Activated CD4-positive, alpha-beta T cell treated with anti-CD3 and anti-CD28 coated beads, Interleukin-2, amount 50 U/mL, for 24 hours (primary cell): ENCODE results near the gene HM13.
"Not testable (repeated sequence)": the region's sequence is repeated elsewhere in the genome, so short reads cannot be mapped to it uniquely, and the experiment has no call there.

Source experiments
- DNase-seq, 2 donors: peaks; one replicate each; pipeline ENCODE4 v3.0.0-alpha.2; 2020; ENCODE audit warnings: low read depth in 1 of 2, low spot score in 1 of 2

HM13 gene

DNA sequence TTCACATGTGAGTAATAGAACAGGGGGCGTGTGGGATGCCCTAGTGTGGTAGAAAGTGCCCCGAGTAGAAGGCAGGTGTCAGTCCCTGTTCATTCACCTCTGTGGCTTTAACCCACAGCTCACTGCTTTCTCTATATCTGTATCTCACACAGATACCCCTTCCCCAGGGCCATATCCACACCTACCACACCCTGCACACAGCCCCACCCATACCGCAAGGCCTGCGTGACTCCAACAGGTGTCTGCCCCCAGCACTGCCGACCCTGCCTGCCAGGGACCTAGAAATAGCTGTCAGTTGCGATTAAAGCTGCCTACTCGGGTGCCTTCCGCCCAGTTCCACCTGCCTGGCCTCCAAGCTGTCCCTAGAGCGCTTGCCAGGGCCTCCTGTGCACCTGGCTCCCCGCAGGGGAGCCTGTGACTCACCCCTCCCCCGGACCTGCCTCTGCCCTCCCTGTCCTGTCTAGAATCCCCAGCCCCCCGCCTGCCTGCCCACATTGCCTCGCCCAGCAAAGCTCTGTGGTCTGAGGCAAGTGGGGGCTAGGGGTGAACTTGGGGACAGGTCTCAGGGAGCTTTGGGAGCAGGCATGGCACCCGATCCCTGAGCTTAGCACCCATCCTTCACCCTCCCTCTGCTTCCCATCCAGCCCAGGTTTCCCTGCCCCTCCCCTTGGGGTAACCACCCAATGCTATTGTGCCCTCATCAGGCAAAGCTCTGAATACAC lies 52.6 kb downstream of the HM13 start:
- DNase-seq: no peak

DNA sequence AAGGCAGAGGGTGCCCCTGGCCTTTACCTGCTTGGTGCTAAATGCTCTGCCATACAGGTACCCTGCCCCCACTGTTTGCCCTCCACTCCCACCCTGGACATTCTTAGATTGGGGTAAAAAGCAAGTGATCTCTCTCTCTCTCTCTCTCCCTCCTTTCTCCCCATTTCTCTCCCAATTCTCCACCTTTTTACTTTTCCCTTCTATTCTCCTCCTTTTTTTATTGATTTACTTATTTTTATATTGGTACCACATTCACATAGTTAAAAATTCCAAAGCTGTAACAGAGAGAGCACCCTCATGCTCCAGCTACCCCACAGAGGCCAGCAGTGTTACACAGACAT lies 53.1 kb downstream of the HM13 start:
- no peak for DNase-seq

DNA sequence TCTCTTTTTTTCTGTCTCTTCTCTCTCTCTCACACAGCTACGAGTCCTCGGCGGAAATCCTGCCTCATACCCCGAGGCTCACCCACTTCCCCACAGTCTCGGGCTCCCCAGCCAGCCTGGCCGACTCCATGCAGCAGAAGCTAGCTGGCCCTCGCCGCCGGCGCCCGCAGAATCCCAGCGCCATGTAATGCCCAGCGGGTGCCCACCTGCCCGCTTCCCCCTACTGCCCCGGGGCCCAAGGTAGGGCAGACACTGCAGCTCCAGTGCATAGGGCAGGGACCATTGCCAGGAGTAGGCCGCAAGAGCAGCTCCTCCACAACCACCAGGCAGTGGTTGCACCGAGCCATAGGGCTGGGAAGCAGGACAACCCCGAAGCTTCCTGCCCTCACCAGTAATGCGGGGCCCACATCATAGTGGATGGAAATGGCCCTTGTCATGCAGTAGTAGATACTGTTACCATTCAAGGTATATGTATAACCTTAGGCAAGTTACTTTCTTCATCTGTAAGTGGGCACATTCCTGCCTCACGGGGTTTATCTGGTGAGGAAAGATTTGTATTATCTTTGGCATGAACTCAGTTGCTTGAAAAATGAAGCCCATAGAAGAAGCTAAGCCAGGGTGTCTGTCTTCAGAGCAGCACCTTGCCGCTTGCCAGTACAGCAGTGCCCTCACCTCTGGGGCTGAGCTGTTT lies 53.9 kb downstream of the HM13 start:
- no peak for DNase-seq

DNA sequence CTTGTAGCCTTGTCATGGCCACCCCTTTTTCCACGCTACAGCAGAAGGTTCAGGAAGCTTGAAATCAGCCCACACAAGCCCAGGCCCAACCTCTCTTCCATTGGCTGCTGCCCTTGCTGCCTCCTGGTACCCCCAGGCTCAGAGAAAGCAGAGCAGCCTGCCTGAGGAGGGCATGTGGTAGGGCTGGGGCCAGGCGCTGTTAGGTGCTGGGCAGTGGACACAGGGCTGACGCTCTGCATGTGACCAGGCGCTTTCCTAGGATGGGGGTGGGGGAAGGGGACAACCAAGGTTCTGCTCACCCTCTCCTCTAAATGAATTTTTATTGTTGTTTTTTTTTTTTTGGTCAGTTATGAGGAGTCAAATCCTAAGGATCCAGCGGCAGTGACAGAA lies 54.5 kb downstream of the HM13 start:
- no peak for DNase-seq

DNA sequence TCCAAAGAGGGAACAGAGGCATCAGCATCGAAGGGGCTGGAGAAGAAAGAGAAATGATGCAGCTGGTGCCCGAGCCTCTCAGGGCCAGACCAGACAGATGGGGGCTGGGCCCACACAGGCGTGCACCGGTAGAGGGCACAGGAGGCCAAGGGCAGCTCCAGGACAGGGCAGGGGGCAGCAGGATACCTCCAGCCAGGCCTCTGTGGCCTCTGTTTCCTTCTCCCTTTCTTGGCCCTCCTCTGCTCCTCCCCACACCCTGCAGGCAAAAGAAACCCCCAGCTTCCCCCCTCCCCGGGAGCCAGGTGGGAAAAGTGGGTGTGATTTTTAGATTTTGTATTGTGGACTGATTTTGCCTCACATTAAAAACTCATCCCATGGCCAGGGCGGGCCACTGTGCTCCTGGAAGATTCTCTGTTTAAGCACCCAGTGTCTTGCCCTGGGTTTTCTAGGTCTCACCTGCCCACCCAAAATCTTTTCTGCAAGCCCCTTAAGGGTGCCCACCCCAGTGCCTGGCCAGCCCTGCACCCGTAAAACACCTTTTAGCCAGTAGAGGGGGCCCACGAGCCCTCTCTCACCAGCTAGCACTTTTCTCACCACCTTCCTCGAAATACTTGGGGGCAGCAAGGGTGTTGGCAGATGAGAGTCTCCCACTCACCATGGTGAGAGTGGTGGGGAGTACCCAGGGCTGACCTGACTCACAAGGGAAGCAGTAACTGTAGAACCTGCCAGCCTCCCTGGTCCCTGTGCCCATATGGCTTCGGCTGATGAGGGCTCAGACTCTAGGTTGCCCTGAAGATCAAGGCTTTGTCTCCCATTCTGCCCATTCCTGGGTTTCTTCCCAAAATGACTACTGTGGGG lies 55.1 kb downstream of the HM13 start:
- peak; percentile 34 to 52 for DNase-seq

DNA sequence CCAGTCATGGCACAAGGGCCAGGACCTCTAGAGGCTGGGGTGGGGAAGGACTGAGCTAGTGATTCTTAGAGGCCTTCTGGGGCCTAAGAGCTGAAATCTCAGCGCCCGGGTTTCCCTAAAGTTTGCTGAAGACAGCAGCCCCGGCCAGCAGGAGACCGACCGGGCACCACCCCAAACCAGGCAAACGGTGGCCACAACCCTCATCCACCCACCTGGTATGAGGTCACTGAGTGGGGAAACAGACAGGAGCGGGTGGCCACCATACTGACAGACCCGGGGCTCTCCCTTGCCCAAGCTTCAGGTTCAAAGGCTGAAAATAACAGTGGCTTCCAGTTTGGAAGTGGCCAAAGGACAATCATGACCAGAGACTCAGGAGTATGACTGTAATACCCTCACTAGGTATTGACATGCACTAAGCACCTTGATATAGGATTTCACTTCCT lies 55.8 kb downstream of the HM13 start:
- DNase-seq: no peak

DNA sequence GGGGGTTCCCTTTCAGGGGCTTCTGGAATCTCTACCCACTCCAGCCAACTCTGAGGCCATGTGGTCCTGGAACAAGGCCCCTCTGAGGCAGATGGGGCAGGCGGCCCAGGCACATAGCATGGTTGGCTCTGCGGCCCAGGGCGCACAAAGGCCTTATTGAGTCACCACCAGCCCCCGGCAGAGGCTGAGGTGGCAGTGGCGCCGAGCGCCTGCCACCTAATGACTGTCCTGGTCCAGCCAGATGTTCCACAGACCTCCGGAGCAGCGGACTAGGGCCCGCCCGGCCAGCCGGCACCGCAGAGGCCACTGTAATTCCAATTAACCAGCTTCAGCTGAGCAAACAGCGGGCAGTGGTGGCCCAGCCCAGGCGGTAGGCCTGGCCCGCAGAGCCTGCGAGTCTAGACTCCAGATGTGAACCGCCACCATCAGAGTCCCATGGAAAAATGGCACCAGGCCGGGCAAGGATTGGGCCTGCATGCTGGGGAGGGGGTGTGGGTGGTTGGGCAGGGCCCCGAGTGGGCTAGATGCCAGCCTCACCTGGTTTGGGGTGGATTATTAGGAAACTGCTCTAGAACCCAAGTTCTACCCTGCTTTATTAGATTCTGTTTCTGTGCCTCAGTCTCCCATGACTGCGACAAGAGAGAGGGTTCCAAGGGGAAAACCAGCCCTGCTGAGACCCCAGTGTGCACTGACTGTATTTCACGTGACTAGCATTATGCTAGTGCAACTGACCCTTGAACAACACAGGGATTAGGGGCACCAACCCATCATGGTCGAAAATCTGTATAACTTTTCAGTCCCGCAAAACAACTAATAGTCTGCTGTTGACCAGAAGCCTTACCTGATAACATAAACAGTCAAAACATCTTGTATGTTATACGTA lies 56.7 kb downstream of the HM13 start:
- DNase-seq: no peak

DNA sequence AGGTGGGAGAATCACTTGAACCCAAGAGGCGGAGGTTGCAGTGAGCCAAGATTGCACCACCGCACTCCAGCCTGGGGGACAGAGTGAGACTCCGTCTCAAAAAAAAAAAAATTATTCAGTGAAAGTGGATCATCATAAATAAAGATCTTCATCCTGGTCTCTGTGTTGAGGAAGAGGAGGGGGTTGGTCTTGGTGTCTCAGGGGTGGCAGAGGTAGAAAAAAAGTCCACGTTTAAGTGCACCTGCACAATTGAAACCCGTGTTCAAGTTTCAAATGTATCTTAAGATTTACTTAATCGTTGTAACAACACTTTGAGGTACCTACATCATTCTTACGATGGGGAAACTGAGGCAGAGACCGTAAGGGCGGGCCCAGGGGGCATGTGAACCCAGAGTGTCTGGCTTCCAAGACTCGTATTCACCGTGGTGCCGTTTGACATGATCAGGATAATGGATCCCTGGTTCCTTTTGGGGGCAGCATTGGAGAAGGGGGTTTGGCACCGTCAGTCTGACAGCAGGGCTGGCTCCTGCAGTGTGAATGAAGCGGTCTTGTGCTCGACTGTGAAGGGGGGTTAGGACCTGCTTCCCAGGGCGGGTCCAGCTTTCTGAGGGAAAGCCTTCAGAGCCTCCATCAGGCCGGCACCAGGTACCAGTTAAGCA lies 57.9 kb downstream of the HM13 start:
- no peak for DNase-seq

DNA sequence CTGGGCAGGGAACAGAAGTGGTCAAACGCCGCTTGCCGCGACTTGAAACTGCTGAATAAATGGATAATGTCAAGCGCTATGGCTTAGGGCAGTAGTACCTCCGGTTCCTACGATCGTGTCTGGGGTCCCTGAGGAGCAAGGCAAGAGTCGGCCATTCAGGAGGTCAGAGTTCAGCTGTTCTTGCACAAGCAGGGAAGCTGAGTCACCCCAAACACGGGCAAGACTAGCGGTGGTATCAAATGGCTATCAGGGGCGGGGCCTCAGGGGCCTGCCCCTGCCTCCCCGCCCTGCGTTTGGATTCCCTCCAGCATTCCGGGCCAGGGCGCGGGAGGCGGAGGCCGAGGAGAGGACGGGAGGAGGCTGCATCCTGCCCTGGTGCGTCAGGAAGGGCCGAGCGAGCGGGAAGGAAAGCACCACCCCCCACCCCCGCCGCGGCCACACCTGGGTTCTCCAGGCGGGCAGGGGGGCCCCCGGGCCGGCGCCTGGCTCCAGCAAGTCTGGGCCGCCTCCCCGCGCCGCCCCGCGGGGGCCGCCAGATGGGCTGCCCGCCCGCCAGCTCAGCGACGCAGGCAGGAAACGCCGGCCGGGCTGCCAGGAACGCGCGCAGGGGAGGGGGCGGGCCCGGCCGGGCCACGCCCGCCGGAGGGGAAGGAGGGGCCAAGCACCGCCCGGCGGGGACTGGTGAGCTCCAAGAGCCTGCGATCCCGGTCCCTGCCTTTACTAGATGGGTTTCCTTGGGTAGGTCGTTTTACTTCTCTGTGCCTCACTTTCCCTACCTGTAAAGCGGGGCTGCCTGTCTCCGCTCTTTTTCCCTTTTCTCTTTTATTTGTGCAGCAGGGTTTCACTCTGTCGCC lies 58.7 kb downstream of the HM13 start:
- DNase-seq: peak; percentile 72 to 75

DNA sequence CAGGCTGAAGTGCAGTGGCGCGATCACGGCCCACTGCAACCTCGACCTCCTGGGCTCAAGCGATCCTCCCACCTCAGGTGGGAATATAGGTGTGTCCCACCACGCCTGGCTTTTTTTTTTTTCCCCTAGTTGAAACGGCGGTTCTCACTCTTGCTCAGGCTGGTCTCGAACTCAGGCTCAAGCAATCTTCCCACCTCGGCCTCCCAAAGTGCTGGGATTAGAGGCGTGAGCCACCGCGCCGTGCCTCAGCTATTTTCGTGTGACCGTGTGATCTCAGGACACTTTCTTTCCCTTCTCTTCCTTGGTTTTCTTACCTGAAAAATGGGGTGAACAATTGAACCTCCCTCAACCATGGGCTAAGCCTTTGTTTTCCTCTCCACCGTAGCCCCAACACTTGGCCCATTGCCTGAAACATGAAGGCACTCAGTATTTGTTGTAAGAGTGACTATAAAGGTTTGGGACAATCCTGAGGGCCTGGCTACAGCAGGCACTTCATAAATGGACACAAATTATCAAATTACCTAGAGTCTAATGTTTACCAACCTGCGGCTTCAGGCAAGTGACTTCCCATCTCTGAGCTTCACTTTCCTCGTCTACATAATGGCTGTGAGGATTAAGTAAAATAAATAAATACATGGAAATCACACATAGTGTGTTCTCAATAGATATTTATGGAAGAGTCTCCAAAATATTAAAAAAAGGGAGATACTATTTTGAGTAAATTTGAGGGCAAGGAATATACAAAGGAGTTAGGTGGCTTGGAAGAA lies 59.5 kb downstream of the HM13 start:
- DNase-seq: no peak

DNA sequence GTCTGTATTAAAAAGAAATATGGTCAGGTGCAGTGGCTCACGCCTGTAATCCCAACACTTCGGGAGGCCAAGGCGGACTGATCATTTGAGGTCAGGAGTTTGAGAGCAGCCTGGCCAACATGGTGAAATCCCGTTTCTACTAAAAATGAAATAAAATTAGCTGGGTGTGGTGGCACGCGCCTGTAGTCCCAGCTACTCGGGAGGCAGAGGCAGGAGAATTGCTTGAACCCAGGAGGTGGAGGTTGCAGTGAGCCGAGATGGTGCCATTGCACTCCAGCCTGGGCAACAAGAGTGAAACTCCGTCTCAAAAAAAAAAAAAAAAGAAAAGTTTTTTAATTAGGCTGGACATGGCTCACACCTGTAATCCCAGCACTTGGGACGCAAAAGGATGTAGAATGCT lies 60.7 kb downstream of the HM13 start:
- not testable (repeated sequence) for DNase-seq

DNA sequence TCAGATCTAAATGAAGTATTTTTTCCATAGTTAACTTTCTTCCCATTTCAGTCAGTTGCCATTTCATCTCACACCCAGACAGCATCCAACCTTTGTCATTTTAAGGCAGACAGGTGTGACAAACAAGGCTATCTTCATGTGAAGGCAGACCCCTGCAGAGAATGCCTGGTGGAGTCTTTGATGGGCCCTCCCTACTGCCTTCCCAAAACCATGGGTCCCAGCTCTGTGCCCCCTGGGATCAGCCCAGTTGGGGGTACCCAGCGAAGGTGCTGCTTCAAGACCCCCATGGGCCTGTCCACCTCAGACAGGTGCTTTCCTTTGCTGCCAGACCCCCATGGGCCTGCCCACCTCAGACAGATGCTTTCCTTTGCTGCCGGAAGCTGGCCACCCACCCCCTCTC lies 62.5 kb downstream of the HM13 start:
- DNase-seq: no peak

DNA sequence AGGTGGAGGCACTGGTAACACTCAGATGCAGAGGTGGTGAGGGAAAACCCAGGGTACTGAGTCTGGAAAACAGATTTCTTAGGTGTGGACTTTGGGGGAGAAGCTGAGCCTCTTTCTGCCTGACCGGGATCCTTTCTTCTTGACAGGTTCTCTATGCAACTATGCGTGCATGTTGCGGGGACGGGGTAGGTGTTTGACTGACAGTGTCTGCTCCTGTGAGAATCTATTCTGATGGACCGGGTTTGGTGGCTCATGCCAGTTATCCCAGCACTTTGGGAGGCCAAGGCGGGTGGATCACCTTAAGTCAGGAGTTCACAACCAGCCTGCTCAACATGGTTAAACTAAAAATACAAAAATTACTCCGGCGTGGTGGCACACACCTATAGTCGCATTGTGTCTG lies 63.0 kb downstream of the HM13 start:
- no peak for DNase-seq

DNA sequence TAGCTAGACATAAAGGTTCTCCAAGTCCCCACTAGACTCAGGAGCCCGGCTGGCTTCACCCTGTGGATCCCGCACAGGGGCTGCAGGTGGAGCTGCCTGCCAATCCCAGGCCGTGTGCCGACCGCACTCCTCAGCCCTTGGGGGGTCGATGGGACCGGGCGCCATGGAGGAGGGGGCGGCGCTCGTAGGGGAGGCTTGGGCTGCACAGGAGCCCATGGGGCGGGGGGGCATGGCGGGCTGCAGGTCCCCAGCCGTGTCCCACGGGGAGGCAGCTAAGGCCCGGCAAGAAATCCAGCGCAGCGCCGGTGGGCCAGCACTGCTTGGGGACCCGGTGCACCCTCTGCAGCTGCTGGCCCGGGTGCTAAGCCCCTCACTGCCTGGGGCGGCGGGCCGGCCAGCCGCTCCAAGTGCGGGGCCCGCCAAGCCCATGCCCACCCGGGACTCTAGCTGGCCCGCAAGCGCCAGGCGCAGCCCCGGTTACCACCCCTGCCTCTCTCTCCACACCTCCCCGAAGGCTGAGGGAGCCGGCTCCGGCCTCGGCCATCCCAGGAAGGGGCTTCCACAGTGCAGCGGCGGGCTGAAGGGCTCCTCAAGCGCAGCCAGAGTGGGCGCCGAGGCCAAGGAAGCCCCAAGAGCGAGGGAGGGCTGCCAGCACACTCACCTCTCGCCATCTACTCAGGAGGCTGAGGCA lies 64.4 kb downstream of the HM13 start:
- DNase-seq: no peak

DNA sequence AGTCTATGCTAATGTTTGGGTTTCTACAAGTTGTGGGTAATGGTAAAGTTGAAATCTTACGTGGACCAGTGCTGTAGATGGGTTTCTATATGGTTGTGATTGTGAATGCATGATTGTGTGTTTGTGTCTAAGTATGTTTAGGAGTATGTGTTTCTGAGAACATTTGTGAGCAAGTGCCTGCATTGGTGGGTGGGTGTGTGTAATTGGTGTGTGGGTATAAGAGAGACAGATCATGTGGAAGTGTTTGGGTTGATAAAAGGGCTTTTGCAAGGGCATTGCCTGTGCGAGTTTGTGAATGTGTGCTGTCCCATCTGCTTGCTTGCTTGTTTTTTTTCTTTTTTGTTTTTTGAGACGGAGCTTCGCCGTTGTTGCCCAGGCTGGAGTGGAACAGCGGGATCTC lies 65.0 kb downstream of the HM13 start:
- no peak for DNase-seq

DNA sequence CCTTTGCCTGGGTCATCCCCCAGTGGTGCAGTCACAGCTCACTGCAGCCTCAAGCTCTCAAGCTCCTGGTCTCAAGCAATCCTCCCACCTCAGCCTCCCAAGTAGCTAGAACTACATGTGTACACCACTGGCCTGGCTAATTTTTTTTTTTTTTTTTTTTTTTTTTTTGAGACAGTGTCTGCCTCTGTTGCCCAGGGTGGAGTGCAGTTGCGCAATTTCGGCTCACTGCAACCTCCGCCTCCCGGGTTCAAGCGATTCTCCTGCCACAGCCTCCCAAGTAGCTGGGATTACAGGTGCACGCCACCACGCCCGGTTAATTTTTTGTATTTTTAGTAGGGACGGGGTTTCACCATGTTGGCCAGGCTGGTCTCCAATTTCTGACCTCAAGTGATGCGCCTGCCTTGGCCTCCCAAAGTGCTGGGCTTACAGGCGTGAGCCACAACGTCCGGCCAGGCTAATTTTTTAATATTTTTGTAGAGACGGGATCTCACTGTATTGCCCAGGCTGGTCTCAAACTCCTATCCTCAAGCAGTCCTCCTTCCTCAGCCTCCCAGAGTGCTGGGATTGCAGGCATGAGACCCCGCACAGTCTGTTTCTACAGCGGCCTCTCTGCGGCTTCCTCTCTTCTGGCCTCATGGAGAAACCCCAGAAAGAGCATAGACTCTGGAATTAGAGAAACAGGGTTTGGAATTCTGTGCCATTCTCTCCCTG lies 65.9 kb downstream of the HM13 start:
- DNase-seq: not testable (repeated sequence)

DNA sequence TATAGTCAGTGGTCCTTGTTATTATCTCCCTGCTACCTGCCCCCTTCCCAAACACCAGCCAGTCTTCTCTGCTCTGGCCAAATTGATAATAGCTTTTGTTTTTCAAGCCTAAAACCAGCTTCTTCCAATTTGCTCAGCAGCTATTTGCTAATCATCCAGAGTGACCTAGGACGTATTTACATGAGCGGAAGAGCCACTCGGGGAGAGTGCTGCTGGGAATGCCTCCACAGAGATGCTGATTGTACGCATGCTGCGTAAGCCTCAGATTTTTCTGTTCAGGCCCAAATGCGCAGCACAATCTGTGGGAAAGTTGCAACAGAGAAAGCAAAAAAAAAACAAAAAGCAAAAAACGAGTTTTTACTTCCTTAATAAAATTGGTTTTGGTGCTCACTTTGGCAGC lies 66.5 kb downstream of the HM13 start:
- DNase-seq: no peak

DNA sequence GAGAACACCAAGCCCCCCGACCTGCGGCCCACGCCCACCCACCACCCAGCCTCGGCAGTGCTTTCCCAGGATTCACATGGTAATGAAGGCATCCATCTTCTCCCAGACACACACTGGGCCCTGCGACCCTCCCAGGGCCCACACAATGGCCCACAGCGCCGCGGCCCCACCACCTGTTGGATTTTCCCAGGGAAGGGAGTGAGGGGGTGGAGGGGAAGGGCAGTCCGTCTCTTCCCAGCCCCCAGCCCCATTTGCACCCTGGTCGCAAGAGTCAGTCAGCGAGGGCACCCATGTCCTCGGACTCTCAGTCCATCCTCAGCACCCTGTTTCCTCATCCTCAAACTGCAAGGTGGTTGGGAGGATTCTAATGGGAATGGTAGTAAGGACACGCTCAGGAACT lies 67.1 kb downstream of the HM13 start:
- no peak for DNase-seq
